IMR-90 (cell line): ENCODE data around the gene SLC30A2. TPM values are rescaled to one million over a fixed set of nuclear protein-coding genes. Genes with fewer than 3 reads are reported as not detected.

ENCODE experiments used
- ATAC-seq: fragments of 200-7000 bp; cut with Tn5 transposase; 2 replicates; pipeline ENCODE4 v1.9.1; 2020; ENCODE audit warnings: low read depth, mild to moderate bottlenecking, moderate library complexity
- BruUV-seq: library from RNA; stranded (reverse); fragments of 400-500 nt; replicated peaks from 2 replicates; lab custom pipeline; 2021; lab: Mats Ljungman, UMichigan
- CTCF ChIA-PET: fragments of 300-600 bp; formaldehyde crosslinking; extraction: SDS; loops from one replicate; lab custom pipeline; 2021; ENCODE audit warnings: antibody characterized with exemption; lab: Yijun Ruan, JAX
- POLR2A ChIA-PET: fragments of 300-600 bp; sonication (Branson Sonifier 250); formaldehyde crosslinking; loops from one replicate; lab custom pipeline; 2022; ENCODE audit warnings: antibody characterized with exemption; ENCODE audit not compliant: unreplicated experiment; lab: Charles Lee
- DNase-seq: peaks from one replicate; pipeline ENCODE4 v3.0.0; 2013
- H2AFZ ChIP-seq: replicated peaks from 2 replicates; pipeline ENCODE3; 2013; ENCODE audit warnings: low read length, mild to moderate bottlenecking; ENCODE audit not compliant: poor library complexity
- H2AK5ac ChIP-seq: 2 replicates; pipeline ENCODE4 v1.6.1; 2013; ENCODE audit warnings: low read depth, low read length, inconsistent platforms
- H2AK9ac ChIP-seq: replicated peaks from 2 replicates; pipeline ENCODE3; 2013; ENCODE audit warnings: mild to moderate bottlenecking, low read depth, low read length, moderate library complexity; ENCODE audit not compliant: poor library complexity
- H2BK120ac ChIP-seq: 2 replicates; pipeline ENCODE4 v1.6.1; 2013; ENCODE audit warnings: low read depth, low read length, inconsistent platforms
- H2BK15ac ChIP-seq: 3 replicates; pipeline ENCODE4 v1.6.1; 2013; ENCODE audit warnings: low read depth, low read length, inconsistent platforms
- H2BK20ac ChIP-seq: 2 replicates; pipeline ENCODE4 v1.6.1; 2013; ENCODE audit warnings: low read depth, mild to moderate bottlenecking, inconsistent platforms, low read length, moderate library complexity
- H2BK5ac ChIP-seq: 2 replicates; pipeline ENCODE4 v1.6.1; 2013; ENCODE audit warnings: mild to moderate bottlenecking, low read depth, low read length, inconsistent platforms; ENCODE audit not compliant: poor library complexity, severe bottlenecking
- H3K14ac ChIP-seq: replicated peaks from 2 replicates; pipeline ENCODE4 v1.6.1; 2013; ENCODE audit warnings: low read depth, low read length, inconsistent platforms
- H3K18ac ChIP-seq: 2 replicates; pipeline ENCODE4 v1.6.1; 2013; ENCODE audit warnings: low read depth, low read length, control low read depth
- H3K23ac ChIP-seq: 2 replicates; pipeline ENCODE4 v1.6.1; 2013; ENCODE audit warnings: low read depth, low read length, inconsistent platforms
- H3K27ac ChIP-seq: 2 replicates; pipeline ENCODE4 v1.5.1; 2013; ENCODE audit warnings: mild to moderate bottlenecking, control low read depth, low read length; ENCODE audit not compliant: insufficient read depth
- H3K27me3 ChIP-seq: 2 replicates; pipeline ENCODE4 v1.6.1; 2013; ENCODE audit warnings: low read length; ENCODE audit not compliant: control insufficient read depth, insufficient read depth
- H3K36me3 ChIP-seq: 2 replicates; pipeline ENCODE4 v1.6.1; 2013; ENCODE audit warnings: low read length, mixed read lengths; ENCODE audit not compliant: control insufficient read depth, insufficient read depth
- H3K4ac ChIP-seq: 2 replicates; pipeline ENCODE4 v1.6.1; 2013; ENCODE audit warnings: low read depth, low read length, inconsistent platforms
- H3K4me1 ChIP-seq: 2 replicates; pipeline ENCODE4 v1.6.1; 2013; ENCODE audit warnings: low read length, mixed read lengths; ENCODE audit not compliant: control insufficient read depth, insufficient read depth
- H3K4me2 ChIP-seq: 2 replicates; pipeline ENCODE4 v1.6.1; 2013; ENCODE audit warnings: low read depth, mild to moderate bottlenecking, control low read depth, low read length, moderate library complexity
- H3K4me3 ChIP-seq: 2 replicates; pipeline ENCODE4 v1.5.1; 2013; ENCODE audit warnings: low read depth, mild to moderate bottlenecking, control low read depth, low read length, moderate library complexity; ENCODE audit not compliant: insufficient read depth
- H3K56ac ChIP-seq: 2 replicates; pipeline ENCODE4 v1.6.1; 2013; ENCODE audit warnings: low read length, inconsistent platforms; ENCODE audit not compliant: insufficient read depth; ENCODE audit errors: extremely low read depth
- H3K79me1 ChIP-seq, 2 experiments: 2 replicates each; pipeline ENCODE4 v1.6.1; 2013; ENCODE audit warnings: low read length in 2 of 2, inconsistent platforms in 1 of 2, low read depth in 1 of 2
- H3K9ac ChIP-seq: 2 replicates; pipeline ENCODE4 v1.6.1; 2013; ENCODE audit warnings: low read depth, low read length, control low read depth
- H3K9me1 ChIP-seq: 2 replicates; pipeline ENCODE4 v1.6.1; 2013; ENCODE audit warnings: low read length, inconsistent platforms; ENCODE audit not compliant: insufficient read depth
- H3K9me3 ChIP-seq: 2 replicates; pipeline ENCODE4 v1.6.1; 2013; ENCODE audit warnings: low read length; ENCODE audit not compliant: control insufficient read depth, insufficient read depth
- H4K20me1 ChIP-seq: 2 replicates; pipeline ENCODE4 v1.6.1; 2013; ENCODE audit warnings: low read length, inconsistent platforms; ENCODE audit not compliant: insufficient read depth
- H4K5ac ChIP-seq: 2 replicates; pipeline ENCODE4 v1.6.1; 2013; ENCODE audit warnings: mild to moderate bottlenecking, low read depth, low read length, control low read depth
- H4K8ac ChIP-seq, 2 experiments: 2 replicates each; pipeline ENCODE4 v1.6.1; 2013; ENCODE audit warnings: low read depth in 2 of 2, low read length in 2 of 2, control low read depth in 1 of 2, inconsistent platforms in 1 of 2
- H4K91ac ChIP-seq: 2 replicates; pipeline ENCODE4 v1.6.1; 2013; ENCODE audit warnings: low read depth, low read length, inconsistent platforms; ENCODE audit not compliant: insufficient read depth
- MXI1 ChIP-seq: IDR thresholded peaks from 2 replicates; pipeline ENCODE4 v1.6.1; 2012; ENCODE audit warnings: low read depth, mild to moderate bottlenecking, low read length, moderate library complexity, borderline replicate concordance
- WGBS, 2 experiments: methylation state at CpG; one replicate each; pipeline versions ENCODE4 v1.1.5 to v1.1.7; 2013; ENCODE audit warnings: missing lambda C conversion rate in 2 of 2; ENCODE audit not compliant: insufficient read length in 1 of 2; ENCODE audit errors: extremely low coverage in 2 of 2; 5-methylcytosine and 5-hydroxymethylcytosine counted together
- dilution Hi-C: fragments of 300-500 bp; cut with HindIII; formaldehyde crosslinking; loops from one replicate; pipeline ENCODE4 v1.14.3; 2018; ENCODE audit warnings: low sequenced_read_pairs; ENCODE audit not compliant: unreplicated experiment
- in situ Hi-C: fragments of 300-500 bp; cut with MboI; formaldehyde crosslinking; loops from 3 replicates; pipeline ENCODE4 v1.14.3; 2019; ENCODE audit warnings: low sequenced_read_pairs, inconsistent platforms, mixed read lengths
- intact Hi-C: fragments of 100-400 bp; cut with micrococcal nuclease; formaldehyde crosslinking; loops from 2 replicates; pipeline ENCODE4 v1.10.0; 2022
- polyA plus RNA-seq, 3 experiments: library from polyadenylated mRNA; depleted of rRNA; stranded (reverse); fragments of >200 nt; gene quantifications; 2 replicates each; pipeline ENCODE4 v1.2.3, GENCODE V29; 2012; ENCODE audit warnings: low replicate concordance in 1 of 3
- total RNA-seq: library from RNA; depleted of rRNA; stranded (reverse); fragments of >200 nt; gene quantifications from 2 replicates; pipeline ENCODE4 v1.2.3, GENCODE V29; 2012

The SLC30A2 gene
- total and polyA plus RNA-seq, 2 of the 4 experiments (the other 2 are of a cell fraction) = not detected

- no peaks in the 10 kb centered on the region; the same call in 1 of the 2 replicates for H3K4me1 ChIP-seq
- H3K14ac ChIP-seq = no peak overlapping the region
- H3K27ac ChIP-seq = no peak overlapping the region
- H3K79me1 ChIP-seq = no peaks in the 10 kb centered on the region
- H3K4me3 ChIP-seq = no peak overlapping the region
- ChIA-PET POLR2A (no interaction called here), CTCF (interaction anchor here (0.9 to 1.2 kb wide), 2 partner anchors 32 to 134 kb away, joined by 3 to 4 read pairs; partner anchors contain the start of gene PAFAH2)
- DNase-seq (no peak), ATAC-seq (no peak)
- no peak overlapping the region for H3K4me2 ChIP-seq
- H3K56ac ChIP-seq = no peak overlapping the region
- no peak overlapping the region for H2BK20ac ChIP-seq
- H4K91ac ChIP-seq = no peak overlapping the region
- peak overlapping the region; percentile 71 for H2AK9ac ChIP-seq
- no peak overlapping the region for H2BK5ac ChIP-seq
- dilution Hi-C loops (no loop called here), in situ Hi-C loops (no loop called here), intact Hi-C loops (no loop called here)
- no peak overlapping the region for H3K9ac ChIP-seq
- H3K27me3 ChIP-seq = peaks cover 5% of the 10 kb centered on the region; the same call in 1 of the 2 replicates
- H3K9me3 ChIP-seq = no peaks in the 10 kb centered on the region
- H2AFZ ChIP-seq = peak overlapping the region; percentile 41
- no peak overlapping the region for H4K5ac ChIP-seq
- 70% methylated on average over 2 of the region's 15 CpGs; no CpG with 5 or more reads in 1 of the 2 experiments for WGBS, 2 experiments
- no peaks in the 10 kb centered on the region for H3K36me3 ChIP-seq
- H2AK5ac ChIP-seq = no peak overlapping the region
- H3K18ac ChIP-seq = no peak overlapping the region
- H3K4ac ChIP-seq = no peak overlapping the region
- no peak for TF ChIP-seq MXI1
- no peak overlapping the region for H2BK120ac ChIP-seq
- BruUV-seq = no TSS peak
- H4K8ac ChIP-seq = no peak overlapping the region
- H3K9me1 ChIP-seq = no peaks in the 10 kb centered on the region
- no peaks in the 10 kb centered on the region for H4K20me1 ChIP-seq
- H3K23ac ChIP-seq = no peak overlapping the region
- H2BK15ac ChIP-seq = no peak overlapping the region
These were observed 16.7 kb downstream of the SLC30A2 start for GRCh38 chr1:26029054-26029863.
